Measurements from ENCODE around the gene RPSA. TPM values are rescaled to one million over a fixed set of nuclear protein-coding genes. Genes with fewer than 3 reads are reported as not detected.

RPSA gene
- total RNA-seq, 1 experiment from 2014 or later: 2,077 TPM

DNA sequence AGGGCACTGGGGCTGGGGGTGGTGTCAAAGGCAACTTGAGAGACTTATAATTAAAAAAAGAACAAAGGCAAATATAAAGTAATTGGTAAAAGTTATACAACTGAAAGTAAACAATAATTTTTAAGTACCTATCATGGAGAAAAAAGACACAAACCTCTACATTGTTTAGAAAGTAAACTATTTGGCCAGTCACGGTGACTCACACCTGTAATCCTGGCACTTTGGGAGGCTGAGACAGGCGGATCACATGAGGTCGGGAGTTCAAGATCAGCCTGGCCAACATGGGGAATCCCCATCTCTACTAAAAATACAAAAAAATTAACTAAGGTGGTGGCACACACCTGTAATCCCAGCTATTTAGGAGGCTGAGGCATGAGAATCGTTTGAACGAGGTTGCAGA is 25.8 kb downstream of the RPSA start:
- no CpG with 5 or more reads among the region's 5 CpGs for WGBS (ENCODE audit: extremely low coverage, insufficient read length, low lambda C conversion rate)
- no peak overlapping the region for H3K27ac ChIP-seq (ENCODE audit: insufficient read length, low read depth, low read length)
- H3K9ac ChIP-seq (ENCODE audit: extremely low read depth, insufficient read length, low read length): no peak overlapping the region
- no peak overlapping the region for H4K91ac ChIP-seq (ENCODE audit: insufficient read length, low read depth, low read length)
- H3K79me1 ChIP-seq (ENCODE audit: insufficient read depth, low read depth, low read length, poor library complexity, severe bottlenecking): no peaks in the 10 kb centered on the region
- H3K18ac ChIP-seq (ENCODE audit: insufficient read length, low read depth, low read length): no peak overlapping the region
- no peaks in the 10 kb centered on the region for H4K20me1 ChIP-seq (ENCODE audit: control insufficient read depth, insufficient read depth, insufficient read length)
- H2BK12ac ChIP-seq (ENCODE audit: insufficient read length, low read depth, low read length): no peak overlapping the region
- no peak overlapping the region for H3K4me2 ChIP-seq (ENCODE audit: insufficient read depth, insufficient read length, low read length)
- Mint-ChIP-seq H3K36me3 (ENCODE audit: insufficient read depth in 1 of 3, low read depth in 3 of 3) (no peaks in the 10 kb centered on the region), H3K4me3 (no peak overlapping the region), H3K27ac (no peak overlapping the region), H3K27me3 (ENCODE audit: low read depth) (peaks cover 6% of the 10 kb centered on the region), H3K4me1 (peaks cover 0 to 4% of the 10 kb centered on the region in 2 experiments; a peak in 3 of 4 replicates), H3K9me3 (no peaks in the 10 kb centered on the region)
- no peak overlapping the region for H3K56ac ChIP-seq (ENCODE audit: insufficient read length, low read depth, low read length)
- no peak overlapping the region for H2BK20ac ChIP-seq (ENCODE audit: low read depth, low read length, poor library complexity, severe bottlenecking)
- TF ChIP-seq, protein P1, sequence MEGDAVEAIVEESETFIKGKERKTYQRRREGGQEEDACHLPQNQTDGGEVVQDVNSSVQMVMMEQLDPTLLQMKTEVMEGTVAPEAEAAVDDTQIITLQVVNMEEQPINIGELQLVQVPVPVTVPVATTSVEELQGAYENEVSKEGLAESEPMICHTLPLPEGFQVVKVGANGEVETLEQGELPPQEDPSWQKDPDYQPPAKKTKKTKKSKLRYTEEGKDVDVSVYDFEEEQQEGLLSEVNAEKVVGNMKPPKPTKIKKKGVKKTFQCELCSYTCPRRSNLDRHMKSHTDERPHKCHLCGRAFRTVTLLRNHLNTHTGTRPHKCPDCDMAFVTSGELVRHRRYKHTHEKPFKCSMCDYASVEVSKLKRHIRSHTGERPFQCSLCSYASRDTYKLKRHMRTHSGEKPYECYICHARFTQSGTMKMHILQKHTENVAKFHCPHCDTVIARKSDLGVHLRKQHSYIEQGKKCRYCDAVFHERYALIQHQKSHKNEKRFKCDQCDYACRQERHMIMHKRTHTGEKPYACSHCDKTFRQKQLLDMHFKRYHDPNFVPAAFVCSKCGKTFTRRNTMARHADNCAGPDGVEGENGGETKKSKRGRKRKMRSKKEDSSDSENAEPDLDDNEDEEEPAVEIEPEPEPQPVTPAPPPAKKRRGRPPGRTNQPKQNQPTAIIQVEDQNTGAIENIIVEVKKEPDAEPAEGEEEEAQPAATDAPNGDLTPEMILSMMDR (conservative IDR thresholded peaks at IDR 0.05): no peak
- no peaks in the 10 kb centered on the region for H3K79me2 ChIP-seq (ENCODE audit: insufficient read depth, low read length)
- H3K23ac ChIP-seq (ENCODE audit: insufficient read length, low read depth, low read length): no peak overlapping the region
- no peak overlapping the region for H2AFZ ChIP-seq (ENCODE audit: low read length)
- H4K5ac ChIP-seq (ENCODE audit: insufficient read length, low read depth, low read length): no peak overlapping the region
- H3K4ac ChIP-seq (ENCODE audit: low read depth, low read length): no peak overlapping the region
- H2AK5ac ChIP-seq (ENCODE audit: insufficient read length, low read length): no peak overlapping the region
- H3K23me2 ChIP-seq (ENCODE audit: insufficient read length, low read depth, low read length, poor library complexity, severe bottlenecking): no peaks in the 10 kb centered on the region
- H3K9me3 ChIP-seq (ENCODE audit: control insufficient read depth, low read depth, low read length): no peaks in the 10 kb centered on the region
- H4K8ac ChIP-seq (replicated peaks; ENCODE audit: insufficient read length, low read depth, low read length): no peak overlapping the region
- H3K4me1 ChIP-seq (ENCODE audit: insufficient read depth, low read length): no peaks in the 10 kb centered on the region
- no peaks in the 10 kb centered on the region for H3K27me3 ChIP-seq (ENCODE audit: insufficient read depth, low read length)
- H2BK120ac ChIP-seq (ENCODE audit: low read depth, low read length, poor library complexity, severe bottlenecking): no peak overlapping the region
- no peak overlapping the region for H3T11ph ChIP-seq (ENCODE audit: low read length)
- no peak overlapping the region for H3K14ac ChIP-seq (ENCODE audit: insufficient read depth, low read length)
- H2BK15ac ChIP-seq (ENCODE audit: low read depth, low read length): no peak overlapping the region
- DNase-seq: no peak
- no peak overlapping the region for H2BK5ac ChIP-seq (ENCODE audit: insufficient read length, low read length)
